ENCODE measurements around the gene IKZF2. TPM values are rescaled to one million over a fixed set of nuclear protein-coding genes. Genes with fewer than 3 reads are reported as not detected.

The IKZF2 gene
- total RNA-seq, 1 donor, result 11.3 TPM

GRCh38 chr2:213167271-213167930, 16.0 kb upstream of the IKZF2 start:
- TF ChIP-seq CTCF (IDR thresholded peaks at IDR 0.05; ENCODE audit: insufficient read depth, low read length), result no peak
- H3K4me3 ChIP-seq (ENCODE audit: low read depth, low read length), result no peak overlapping the region
- DNase-seq (ENCODE audit: low read depth), result no peak

GRCh38 chr2:213166109-213166508, 14.7 kb upstream of the IKZF2 start:
- no peak overlapping the region for H3K4me3 ChIP-seq (ENCODE audit: low read depth, low read length)
- no peak for TF ChIP-seq CTCF (IDR thresholded peaks at IDR 0.05; ENCODE audit: insufficient read depth, low read length)
- no peak for DNase-seq (ENCODE audit: low read depth)

GRCh38 chr2:213164263-213164662, 12.9 kb upstream of the IKZF2 start:
- TF ChIP-seq CTCF (IDR thresholded peaks at IDR 0.05; ENCODE audit: insufficient read depth, low read length), result no peak
- no peak for DNase-seq (ENCODE audit: low read depth)

GRCh38 chr2:213162516-213163118, 11.2 kb upstream of the IKZF2 start:
- peak; percentile 46 for DNase-seq (ENCODE audit: low read depth)
- TF ChIP-seq CTCF (IDR thresholded peaks at IDR 0.05; ENCODE audit: insufficient read depth, low read length), result no peak
- no peak overlapping the region for H3K4me3 ChIP-seq (ENCODE audit: low read depth, low read length)

More at GRCh38 chr2:213164263-213164662, 12.9 kb upstream of the IKZF2 start:
- H3K4me3 ChIP-seq (ENCODE audit: low read depth, low read length), result no peak overlapping the region

- no peak for TF ChIP-seq CTCF (IDR thresholded peaks at IDR 0.05; ENCODE audit: insufficient read depth, low read length)
- DNase-seq (ENCODE audit: low read depth), result peak; percentile 84
- no peak overlapping the region for H3K4me3 ChIP-seq (ENCODE audit: low read depth, low read length)
These were observed 10.5 kb upstream of the IKZF2 start for GRCh38 chr2:213161759-213162515.

GRCh38 chr2:213159768-213160167, 8.4 kb upstream of the IKZF2 start:
- no peak for DNase-seq (ENCODE audit: low read depth)
- TF ChIP-seq CTCF (IDR thresholded peaks at IDR 0.05; ENCODE audit: insufficient read depth, low read length), result no peak
- H3K4me3 ChIP-seq (ENCODE audit: low read depth, low read length), result no peak overlapping the region
